ENCODE measurements around the gene USE1.

DNA sequence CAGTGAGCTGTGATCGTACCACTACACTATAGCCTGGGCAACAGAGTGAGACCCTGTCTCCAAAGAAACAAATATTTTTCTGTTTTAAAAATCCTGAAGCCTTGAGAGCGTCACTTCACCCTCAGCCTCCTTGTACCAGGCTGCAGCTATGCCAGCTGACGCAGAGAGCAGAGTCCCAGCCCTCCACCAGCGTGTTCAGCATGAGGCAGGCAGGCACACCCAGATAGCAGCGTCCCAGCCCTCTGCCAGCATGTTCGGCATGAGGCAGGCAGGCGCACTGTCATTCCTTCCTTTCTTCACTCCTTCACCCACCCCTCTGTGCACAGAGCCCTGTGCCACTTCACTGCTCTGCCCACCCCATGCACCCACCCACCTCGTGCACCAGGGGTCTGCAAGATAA lies 43.3 kb upstream of the USE1 start:
- TF ChIP-seq, protein P1, sequence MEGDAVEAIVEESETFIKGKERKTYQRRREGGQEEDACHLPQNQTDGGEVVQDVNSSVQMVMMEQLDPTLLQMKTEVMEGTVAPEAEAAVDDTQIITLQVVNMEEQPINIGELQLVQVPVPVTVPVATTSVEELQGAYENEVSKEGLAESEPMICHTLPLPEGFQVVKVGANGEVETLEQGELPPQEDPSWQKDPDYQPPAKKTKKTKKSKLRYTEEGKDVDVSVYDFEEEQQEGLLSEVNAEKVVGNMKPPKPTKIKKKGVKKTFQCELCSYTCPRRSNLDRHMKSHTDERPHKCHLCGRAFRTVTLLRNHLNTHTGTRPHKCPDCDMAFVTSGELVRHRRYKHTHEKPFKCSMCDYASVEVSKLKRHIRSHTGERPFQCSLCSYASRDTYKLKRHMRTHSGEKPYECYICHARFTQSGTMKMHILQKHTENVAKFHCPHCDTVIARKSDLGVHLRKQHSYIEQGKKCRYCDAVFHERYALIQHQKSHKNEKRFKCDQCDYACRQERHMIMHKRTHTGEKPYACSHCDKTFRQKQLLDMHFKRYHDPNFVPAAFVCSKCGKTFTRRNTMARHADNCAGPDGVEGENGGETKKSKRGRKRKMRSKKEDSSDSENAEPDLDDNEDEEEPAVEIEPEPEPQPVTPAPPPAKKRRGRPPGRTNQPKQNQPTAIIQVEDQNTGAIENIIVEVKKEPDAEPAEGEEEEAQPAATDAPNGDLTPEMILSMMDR (IDR thresholded peaks at IDR 0.05; ENCODE audit: low read depth, low read length) = no peak
- TF ChIP-seq POLR2A (IDR thresholded peaks at IDR 0.05; ENCODE audit: extremely low read depth, insufficient read length) = no peak

Measured in NB4 (cell line).